Activated CD4-positive, alpha-beta T cell treated with anti-CD3 and anti-CD28 coated beads, Interleukin-2, amount 50 U/mL, for 16 hours (primary cell): ENCODE measurements around the gene CST3.

Experiments
- DNase-seq: peaks from one replicate; pipeline ENCODE4 v3.0.0-alpha.2; 2020

Gene CST3

GRCh38 chr20:23598481-23598880 is 39.3 kb downstream of the CST3 start:
- DNase-seq, result no peak

- DNase-seq, result no peak
Observed at GRCh38 chr20:23596579-23597250, 41.0 kb downstream of the CST3 start.

- DNase-seq, result no peak
Observed at GRCh38 chr20:23595941-23596340, 41.8 kb downstream of the CST3 start.

GRCh38 chr20:23588434-23589403 is 49.0 kb downstream of the CST3 start:
- no peak for DNase-seq

GRCh38 chr20:23587631-23588030 is 50.1 kb downstream of the CST3 start:
- no peak for DNase-seq

GRCh38 chr20:23586735-23587525 is 50.8 kb downstream of the CST3 start:
- DNase-seq, result no peak

- no peak for DNase-seq
Observed at GRCh38 chr20:23585808-23586734, 51.7 kb downstream of the CST3 start.

GRCh38 chr20:23585449-23585807 is 52.3 kb downstream of the CST3 start:
- no peak for DNase-seq

GRCh38 chr20:23584434-23585199 is 53.1 kb downstream of the CST3 start:
- DNase-seq, result no peak
